ENCODE measurements around the gene FIGNL2. TPM values are rescaled to one million over a fixed set of nuclear protein-coding genes. Genes with fewer than 3 reads are reported as not detected.
A peak's percentile ranks its signal among the peaks of the same experiment; 100 is the strongest.

Gene FIGNL2
- total RNA-seq, 2 donors from 2014 or later: 0.33 to 0.52 TPM

DNA sequence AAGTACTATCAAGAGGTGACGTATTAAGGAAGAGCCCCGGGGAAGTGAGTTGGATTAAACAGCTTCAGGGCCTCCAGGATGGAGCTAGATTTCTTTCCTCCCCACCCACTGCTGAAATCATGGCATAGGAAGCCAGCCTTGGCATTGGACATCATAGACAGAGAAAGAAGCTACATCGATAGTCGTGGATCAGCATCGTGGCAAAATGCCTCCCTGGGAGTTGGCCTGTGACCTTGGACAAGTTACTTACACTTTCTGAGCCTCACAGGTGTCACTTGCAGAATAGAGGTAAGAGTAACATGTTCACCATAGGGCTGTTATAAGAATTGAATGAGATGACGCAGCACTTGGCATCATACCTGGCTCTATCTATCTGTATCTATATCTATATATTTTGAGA, 45.3 kb upstream of the FIGNL2 start:
- DNase-seq (no peak), ATAC-seq (no peak)
- Histone ChIP-seq H3K27ac (no peak overlapping the region), H3K36me3 (replicated peaks in 1 of 2; ENCODE audit: insufficient read depth in 1 of 2, low read depth in 2 of 2) (no peaks in the 10 kb centered on the region), H3K4me1 (no peaks in the 10 kb centered on the region), H3K27me3 (no peaks in the 10 kb centered on the region), H3K9me3 (no peaks in the 10 kb centered on the region), H3K4me3 (no peak overlapping the region)
- intact Hi-C loops (cut with DNase I): no loop called here
- TF ChIP-seq POLR2A (IDR thresholded peaks at IDR 0.05): no peak
- TF ChIP-seq CTCF (IDR thresholded peaks at IDR 0.05): no peak
- 62 to 72% methylated on average over 6 of the region's 6 CpGs for WGBS, 2 donors

DNA sequence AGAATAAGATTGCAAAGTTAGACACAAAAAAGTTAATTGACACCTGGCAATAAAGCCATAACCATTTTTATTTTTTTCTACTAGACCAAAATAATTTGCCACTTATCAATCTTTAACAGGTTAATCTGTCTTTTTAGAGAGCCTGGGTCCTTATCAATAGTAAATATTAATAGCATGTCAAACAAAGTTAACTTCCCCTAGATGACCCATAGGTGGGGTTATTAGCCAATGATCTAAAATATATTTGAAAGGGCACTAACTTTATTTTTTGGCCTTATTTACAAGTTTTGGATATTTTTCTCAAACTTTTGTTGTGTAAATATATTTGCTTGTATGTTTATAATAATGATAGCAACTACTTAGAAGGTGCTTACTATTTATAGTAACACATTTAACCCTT, 43.3 kb upstream of the FIGNL2 start:
- ATAC-seq (no peak), DNase-seq (no peak)
- H3K36me3 ChIP-seq (replicated peaks in 1 of 2; ENCODE audit: insufficient read depth in 1 of 2, low read depth in 2 of 2): no peaks in the 10 kb centered on the region
- TF ChIP-seq CTCF (IDR thresholded peaks at IDR 0.05): peak in 5 of 7 experiments; percentile 30 to 47 (median 44)
- no peak for TF ChIP-seq POLR2A (IDR thresholded peaks at IDR 0.05)
- no peaks in the 10 kb centered on the region for H3K27me3 ChIP-seq
- no peak overlapping the region for H3K27ac ChIP-seq
- intact Hi-C loops (cut with DNase I): no loop called here
- no peaks in the 10 kb centered on the region for H3K9me3 ChIP-seq
- no peak overlapping the region for H3K4me3 ChIP-seq
- no peaks in the 10 kb centered on the region for H3K4me1 ChIP-seq

GRCh38 chr12:51890511-51891171, 42.1 kb upstream of the FIGNL2 start:
- Histone ChIP-seq H3K9me3 (no peaks in the 10 kb centered on the region), H3K27me3 (no peaks in the 10 kb centered on the region), H3K27ac (no peak overlapping the region), H3K36me3 (replicated peaks in 1 of 2; ENCODE audit: insufficient read depth in 1 of 2, low read depth in 2 of 2) (no peaks in the 10 kb centered on the region), H3K4me3 (no peak overlapping the region), H3K4me1 (peaks cover 3% of the 10 kb centered on the region)
- ATAC-seq (no peak), DNase-seq (no peak)
- WGBS, 2 donors: 86 to 88% methylated on average over 9 to 17 of the region's 22 CpGs
- intact Hi-C loops (cut with DNase I): no loop called here
- TF ChIP-seq POLR2A (IDR thresholded peaks at IDR 0.05) (no peak), CTCF (IDR thresholded peaks at IDR 0.05) (no peak)

- DNase-seq: no peak
- Histone ChIP-seq H3K4me3 (no peak overlapping the region), H3K36me3 (replicated peaks in 1 of 2; ENCODE audit: insufficient read depth in 1 of 2, low read depth in 2 of 2) (no peaks in the 10 kb centered on the region), H3K9me3 (no peaks in the 10 kb centered on the region), H3K27ac (no peak overlapping the region), H3K4me1 (peaks cover 3% of the 10 kb centered on the region), H3K27me3 (no peaks in the 10 kb centered on the region)
- 81 to 88% methylated on average over 2 of the region's 2 CpGs for WGBS, 2 donors
- intact Hi-C loops (cut with DNase I): no loop called here
- no peak for TF ChIP-seq CTCF (IDR thresholded peaks at IDR 0.05)
- no peak for TF ChIP-seq POLR2A (IDR thresholded peaks at IDR 0.05)
- ATAC-seq: no peak
Observed at GRCh38 chr12:51890133-51890464, 41.6 kb upstream of the FIGNL2 start.

Measured in body of pancreas (tissue), 4 donors.